Measurements from ENCODE around the gene UBE2B. TPM values are rescaled to one million over a fixed set of nuclear protein-coding genes. Genes with fewer than 3 reads are reported as not detected.

The UBE2B gene
- total and polyA plus RNA-seq, 2 experiments from 2014 or later = 19.3 to 184 TPM

DNA sequence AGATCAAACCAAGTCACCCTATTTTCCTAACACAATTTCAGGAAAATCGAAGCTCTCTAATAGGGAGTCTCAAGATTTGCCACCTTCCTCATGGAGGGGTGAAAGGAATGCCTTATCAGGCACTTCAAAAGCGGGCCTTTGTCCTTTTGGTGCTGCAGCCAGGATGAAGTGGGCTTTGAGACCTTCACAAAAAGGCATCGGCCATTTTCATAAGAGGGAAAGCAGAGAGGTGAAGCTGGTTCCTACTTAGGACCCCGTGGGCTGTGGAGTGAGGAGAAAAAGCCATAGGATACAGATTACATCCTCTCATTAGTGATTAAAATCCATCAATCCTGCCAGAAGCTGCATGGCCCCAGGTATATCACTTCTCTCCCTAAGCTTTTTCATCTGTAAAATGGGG, 39.5 kb downstream of the UBE2B start:
- Histone ChIP-seq H2AFZ (no peak overlapping the region), H3K27ac (ENCODE audit: low read depth) (peak overlapping the region; percentile 76), H3F3A (replicated peaks; ENCODE audit: low read depth) (peaks cover 8% of the 10 kb centered on the region), H4K20me1 (replicated peaks; ENCODE audit: insufficient read depth) (no peaks in the 10 kb centered on the region; the same call in 1 of the 2 replicates), H3K36me3 (ENCODE audit: insufficient read depth) (0 out of 2 replicates have a peak, but pooled peaks cover 6% of the 10 kb centered on the region), H3K9me2 (ENCODE audit: insufficient read depth) (no peaks in the 10 kb centered on the region), H3K79me2 (replicated peaks; ENCODE audit: insufficient read depth) (peaks cover 41% of the 10 kb centered on the region), H3K4me2 (peak overlapping the region; percentile 93), H3K4me3 (peak overlapping the region; percentile 100), H3K4me1 (ENCODE audit: insufficient read depth) (peaks cover 22% of the 10 kb centered on the region), H3K27me3 (ENCODE audit: insufficient read depth) (no peaks in the 10 kb centered on the region)
- Mint-ChIP-seq H3K27me3 (ENCODE audit: insufficient read depth, low read depth, poor library complexity) (peaks cover 3% of the 10 kb centered on the region), H3K4me1 (peaks cover 25% of the 10 kb centered on the region), H3K27ac (no peak overlapping the region; the same call in 1 of the 2 replicates), H3K4me3 (peak overlapping the region; percentile 98), H3K36me3 (ENCODE audit: low read depth) (peaks cover 22% of the 10 kb centered on the region), H3K9me3 (no peaks in the 10 kb centered on the region; the same call in 2 of the 3 replicates)
- ATAC-seq (no peak), DNase-seq (ENCODE audit: low spot score) (no peak)
- TF ChIP-seq, protein P1, sequence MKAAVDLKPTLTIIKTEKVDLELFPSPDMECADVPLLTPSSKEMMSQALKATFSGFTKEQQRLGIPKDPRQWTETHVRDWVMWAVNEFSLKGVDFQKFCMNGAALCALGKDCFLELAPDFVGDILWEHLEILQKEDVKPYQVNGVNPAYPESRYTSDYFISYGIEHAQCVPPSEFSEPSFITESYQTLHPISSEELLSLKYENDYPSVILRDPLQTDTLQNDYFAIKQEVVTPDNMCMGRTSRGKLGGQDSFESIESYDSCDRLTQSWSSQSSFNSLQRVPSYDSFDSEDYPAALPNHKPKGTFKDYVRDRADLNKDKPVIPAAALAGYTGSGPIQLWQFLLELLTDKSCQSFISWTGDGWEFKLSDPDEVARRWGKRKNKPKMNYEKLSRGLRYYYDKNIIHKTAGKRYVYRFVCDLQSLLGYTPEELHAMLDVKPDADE (IDR thresholded peaks at IDR 0.05) = no peak
- TF ChIP-seq NANOG (IDR thresholded peaks at IDR 0.05; ENCODE audit: borderline replicate concordance) = no peak
- TF ChIP-seq, protein P2, sequence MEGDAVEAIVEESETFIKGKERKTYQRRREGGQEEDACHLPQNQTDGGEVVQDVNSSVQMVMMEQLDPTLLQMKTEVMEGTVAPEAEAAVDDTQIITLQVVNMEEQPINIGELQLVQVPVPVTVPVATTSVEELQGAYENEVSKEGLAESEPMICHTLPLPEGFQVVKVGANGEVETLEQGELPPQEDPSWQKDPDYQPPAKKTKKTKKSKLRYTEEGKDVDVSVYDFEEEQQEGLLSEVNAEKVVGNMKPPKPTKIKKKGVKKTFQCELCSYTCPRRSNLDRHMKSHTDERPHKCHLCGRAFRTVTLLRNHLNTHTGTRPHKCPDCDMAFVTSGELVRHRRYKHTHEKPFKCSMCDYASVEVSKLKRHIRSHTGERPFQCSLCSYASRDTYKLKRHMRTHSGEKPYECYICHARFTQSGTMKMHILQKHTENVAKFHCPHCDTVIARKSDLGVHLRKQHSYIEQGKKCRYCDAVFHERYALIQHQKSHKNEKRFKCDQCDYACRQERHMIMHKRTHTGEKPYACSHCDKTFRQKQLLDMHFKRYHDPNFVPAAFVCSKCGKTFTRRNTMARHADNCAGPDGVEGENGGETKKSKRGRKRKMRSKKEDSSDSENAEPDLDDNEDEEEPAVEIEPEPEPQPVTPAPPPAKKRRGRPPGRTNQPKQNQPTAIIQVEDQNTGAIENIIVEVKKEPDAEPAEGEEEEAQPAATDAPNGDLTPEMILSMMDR (conservative IDR thresholded peaks at IDR 0.05; ENCODE audit: low read depth in 2 of 2) = no peak
- TF ChIP-seq STAT1 (IDR thresholded peaks at IDR 0.05; ENCODE audit: unreplicated experiment) = no peak
- no peak for TF ChIP-seq EZH2 (IDR thresholded peaks at IDR 0.05; ENCODE audit: low read depth, unreplicated experiment)
- TF ChIP-seq, protein P3, sequence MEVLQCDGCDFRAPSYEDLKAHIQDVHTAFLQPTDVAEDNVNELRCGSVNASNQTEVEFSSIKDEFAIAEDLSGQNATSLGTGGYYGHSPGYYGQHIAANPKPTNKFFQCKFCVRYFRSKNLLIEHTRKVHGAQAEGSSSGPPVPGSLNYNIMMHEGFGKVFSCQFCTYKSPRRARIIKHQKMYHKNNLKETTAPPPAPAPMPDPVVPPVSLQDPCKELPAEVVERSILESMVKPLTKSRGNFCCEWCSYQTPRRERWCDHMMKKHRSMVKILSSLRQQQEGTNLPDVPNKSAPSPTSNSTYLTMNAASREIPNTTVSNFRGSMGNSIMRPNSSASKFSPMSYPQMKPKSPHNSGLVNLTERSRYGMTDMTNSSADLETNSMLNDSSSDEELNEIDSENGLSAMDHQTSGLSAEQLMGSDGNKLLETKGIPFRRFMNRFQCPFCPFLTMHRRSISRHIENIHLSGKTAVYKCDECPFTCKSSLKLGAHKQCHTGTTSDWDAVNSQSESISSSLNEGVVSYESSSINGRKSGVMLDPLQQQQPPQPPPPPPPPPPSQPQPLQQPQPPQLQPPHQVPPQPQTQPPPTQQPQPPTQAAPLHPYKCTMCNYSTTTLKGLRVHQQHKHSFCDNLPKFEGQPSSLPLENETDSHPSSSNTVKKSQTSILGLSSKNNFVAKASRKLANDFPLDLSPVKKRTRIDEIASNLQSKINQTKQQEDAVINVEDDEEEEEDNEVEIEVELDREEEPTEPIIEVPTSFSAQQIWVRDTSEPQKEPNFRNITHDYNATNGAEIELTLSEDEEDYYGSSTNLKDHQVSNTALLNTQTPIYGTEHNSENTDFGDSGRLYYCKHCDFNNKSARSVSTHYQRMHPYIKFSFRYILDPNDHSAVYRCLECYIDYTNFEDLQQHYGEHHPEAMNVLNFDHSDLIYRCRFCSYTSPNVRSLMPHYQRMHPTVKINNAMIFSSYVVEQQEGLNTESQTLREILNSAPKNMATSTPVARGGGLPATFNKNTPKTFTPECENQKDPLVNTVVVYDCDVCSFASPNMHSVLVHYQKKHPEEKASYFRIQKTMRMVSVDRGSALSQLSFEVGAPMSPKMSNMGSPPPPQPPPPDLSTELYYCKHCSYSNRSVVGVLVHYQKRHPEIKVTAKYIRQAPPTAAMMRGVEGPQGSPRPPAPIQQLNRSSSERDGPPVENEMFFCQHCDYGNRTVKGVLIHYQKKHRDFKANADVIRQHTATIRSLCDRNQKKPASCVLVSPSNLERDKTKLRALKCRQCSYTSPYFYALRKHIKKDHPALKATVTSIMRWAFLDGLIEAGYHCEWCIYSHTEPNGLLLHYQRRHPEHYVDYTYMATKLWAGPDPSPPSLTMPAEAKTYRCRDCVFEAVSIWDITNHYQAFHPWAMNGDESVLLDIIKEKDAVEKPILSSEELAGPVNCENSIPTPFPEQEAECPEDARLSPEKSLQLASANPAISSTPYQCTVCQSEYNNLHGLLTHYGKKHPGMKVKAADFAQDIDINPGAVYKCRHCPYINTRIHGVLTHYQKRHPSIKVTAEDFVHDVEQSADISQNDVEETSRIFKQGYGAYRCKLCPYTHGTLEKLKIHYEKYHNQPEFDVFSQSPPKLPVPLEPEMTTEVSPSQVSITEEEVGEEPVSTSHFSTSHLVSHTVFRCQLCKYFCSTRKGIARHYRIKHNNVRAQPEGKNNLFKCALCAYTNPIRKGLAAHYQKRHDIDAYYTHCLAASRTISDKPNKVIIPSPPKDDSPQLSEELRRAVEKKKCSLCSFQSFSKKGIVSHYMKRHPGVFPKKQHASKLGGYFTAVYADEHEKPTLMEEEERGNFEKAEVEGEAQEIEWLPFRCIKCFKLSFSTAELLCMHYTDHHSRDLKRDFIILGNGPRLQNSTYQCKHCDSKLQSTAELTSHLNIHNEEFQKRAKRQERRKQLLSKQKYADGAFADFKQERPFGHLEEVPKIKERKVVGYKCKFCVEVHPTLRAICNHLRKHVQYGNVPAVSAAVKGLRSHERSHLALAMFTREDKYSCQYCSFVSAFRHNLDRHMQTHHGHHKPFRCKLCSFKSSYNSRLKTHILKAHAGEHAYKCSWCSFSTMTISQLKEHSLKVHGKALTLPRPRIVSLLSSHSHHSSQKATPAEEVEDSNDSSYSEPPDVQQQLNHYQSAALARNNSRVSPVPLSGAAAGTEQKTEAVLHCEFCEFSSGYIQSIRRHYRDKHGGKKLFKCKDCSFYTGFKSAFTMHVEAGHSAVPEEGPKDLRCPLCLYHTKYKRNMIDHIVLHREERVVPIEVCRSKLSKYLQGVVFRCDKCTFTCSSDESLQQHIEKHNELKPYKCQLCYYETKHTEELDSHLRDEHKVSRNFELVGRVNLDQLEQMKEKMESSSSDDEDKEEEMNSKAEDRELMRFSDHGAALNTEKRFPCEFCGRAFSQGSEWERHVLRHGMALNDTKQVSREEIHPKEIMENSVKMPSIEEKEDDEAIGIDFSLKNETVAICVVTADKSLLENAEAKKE (CRISPR knock-in tag; IDR thresholded peaks at IDR 0.05) = no peak
- TF ChIP-seq POLR2AphosphoS5 (IDR thresholded peaks at IDR 0.05; ENCODE audit: low read depth) = no peak
- no peak for TF ChIP-seq CREB1 (CRISPR knock-in tag; IDR thresholded peaks at IDR 0.05; ENCODE audit: low read depth)
